Measurements from ENCODE around the gene HMBS.
"Not testable (repeated sequence)": the region's sequence is repeated elsewhere in the genome, so short reads cannot be mapped to it uniquely, and the experiment has no call there.

HMBS gene

DNA sequence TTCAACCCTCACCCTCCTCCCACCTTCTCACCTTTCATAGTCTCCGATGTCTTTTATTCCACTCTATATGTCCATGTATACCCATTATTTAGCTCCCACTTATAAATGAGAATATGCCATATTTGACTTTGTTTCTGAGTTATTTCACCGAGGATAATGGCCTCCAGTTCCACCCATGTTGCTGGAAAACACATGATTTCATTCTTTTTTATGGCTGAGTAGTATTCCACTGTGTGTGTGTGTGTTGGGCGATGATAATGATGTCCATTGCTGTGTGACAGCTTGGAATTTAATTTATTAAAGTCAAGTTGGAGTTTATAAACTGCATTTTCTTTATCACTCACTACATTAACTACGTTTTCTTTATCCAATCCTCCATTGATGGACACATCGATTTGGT is 33.5 kb downstream of the HMBS start:
- DNase-seq (ENCODE audit: low spot score): no peak

DNA sequence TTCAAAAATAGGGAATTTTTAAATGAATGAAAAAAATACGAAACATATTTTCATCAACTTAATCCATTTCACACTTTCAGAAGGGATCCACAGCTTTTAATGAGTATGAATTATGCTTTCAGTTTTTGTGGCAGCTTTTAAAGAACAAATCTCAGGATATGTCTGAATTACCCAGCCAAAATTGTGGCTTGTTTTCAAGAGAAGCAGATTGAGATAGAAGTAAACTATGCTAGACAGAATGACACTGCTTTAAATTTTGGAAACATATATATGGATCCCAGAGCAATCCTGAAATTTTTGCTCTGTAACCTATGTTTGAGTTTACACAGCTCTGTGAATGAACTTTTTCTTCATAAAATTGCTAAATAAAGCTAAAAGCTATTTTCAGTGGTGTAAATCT is 34.3 kb downstream of the HMBS start:
- no peak for DNase-seq (ENCODE audit: low spot score)

DNA sequence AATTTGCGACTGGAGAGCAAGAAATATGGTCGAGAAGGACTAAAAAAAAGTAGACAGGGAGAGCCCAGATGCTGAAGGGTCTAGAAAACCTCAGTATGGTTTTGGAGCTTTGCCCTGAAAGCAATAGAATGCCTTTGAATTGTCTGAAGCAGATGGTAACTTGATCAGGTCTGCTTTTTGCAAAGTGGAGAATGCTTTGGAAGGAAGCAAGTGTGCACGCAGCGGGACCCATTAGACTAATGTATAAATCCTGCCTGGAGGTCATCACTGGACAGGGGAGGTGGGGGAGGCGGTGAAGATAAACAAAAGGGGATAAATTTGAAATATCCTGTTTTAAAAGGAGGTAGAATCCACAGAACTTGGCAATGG is 35.9 kb downstream of the HMBS start:
- DNase-seq (ENCODE audit: low spot score): no peak

- DNase-seq (ENCODE audit: low spot score): peak; percentile 96
These were observed 36.5 kb downstream of the HMBS start, which contains the start of gene HINFP for GRCh38 chr11:119121008-119121810. TSS of gene HINFP (plus strand) at chr11:119121580. CDS start at chr11:119126945, 5,365 bp downstream.

DNA sequence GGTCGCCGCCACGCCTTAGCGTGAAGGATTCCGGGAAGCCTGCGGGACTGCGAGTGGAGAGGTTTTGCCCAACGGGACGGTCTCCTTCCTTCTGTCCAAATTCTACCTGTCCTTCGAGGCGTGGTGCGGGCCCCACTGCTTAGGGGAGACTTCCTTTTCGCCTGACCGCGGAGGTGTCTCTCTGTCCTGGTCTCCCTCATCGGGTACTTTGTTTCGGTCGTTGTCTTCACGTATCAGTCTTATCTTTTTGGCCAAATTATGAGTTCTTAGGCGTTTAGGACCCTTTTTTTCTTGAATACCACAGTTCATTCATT is 37.1 kb downstream of the HMBS start:
- no peak for DNase-seq (ENCODE audit: low spot score)

- no peak for DNase-seq (ENCODE audit: low spot score)
These were observed 41.1 kb downstream of the HMBS start for GRCh38 chr11:119125821-119126220.

DNA sequence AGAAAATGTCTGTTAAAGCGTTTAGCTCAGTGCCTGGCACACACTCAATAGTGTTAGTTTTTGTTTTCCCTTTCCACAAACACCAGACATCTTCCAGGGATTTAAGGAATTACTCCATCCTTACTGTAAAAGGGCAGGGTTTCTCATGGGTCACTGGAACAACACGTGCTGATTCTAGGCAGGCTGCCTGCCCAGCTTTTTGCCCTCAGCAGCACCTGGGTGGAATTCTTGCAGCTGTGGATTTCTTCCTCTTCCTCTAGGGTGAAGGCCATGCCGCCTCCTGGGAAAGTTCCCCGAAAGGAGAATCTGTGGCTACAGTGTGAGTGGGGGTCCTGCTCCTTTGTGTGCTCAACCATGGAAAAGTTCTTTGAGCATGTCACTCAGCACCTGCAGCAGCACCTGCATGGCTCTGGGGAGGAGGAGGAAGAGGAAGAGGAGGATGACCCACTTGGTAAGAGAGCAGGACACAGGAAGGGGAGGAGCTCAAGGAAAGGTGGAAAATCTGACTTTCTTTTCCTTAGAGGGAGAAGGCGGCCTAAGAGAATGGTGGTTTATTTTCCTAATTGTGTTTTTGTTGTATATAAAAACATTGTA is 42.1 kb downstream of the HMBS start:
- DNase-seq (ENCODE audit: low spot score): no peak

- no peak for DNase-seq (ENCODE audit: low spot score)
These were observed 46.0 kb downstream of the HMBS start for GRCh38 chr11:119130662-119131061.

DNA sequence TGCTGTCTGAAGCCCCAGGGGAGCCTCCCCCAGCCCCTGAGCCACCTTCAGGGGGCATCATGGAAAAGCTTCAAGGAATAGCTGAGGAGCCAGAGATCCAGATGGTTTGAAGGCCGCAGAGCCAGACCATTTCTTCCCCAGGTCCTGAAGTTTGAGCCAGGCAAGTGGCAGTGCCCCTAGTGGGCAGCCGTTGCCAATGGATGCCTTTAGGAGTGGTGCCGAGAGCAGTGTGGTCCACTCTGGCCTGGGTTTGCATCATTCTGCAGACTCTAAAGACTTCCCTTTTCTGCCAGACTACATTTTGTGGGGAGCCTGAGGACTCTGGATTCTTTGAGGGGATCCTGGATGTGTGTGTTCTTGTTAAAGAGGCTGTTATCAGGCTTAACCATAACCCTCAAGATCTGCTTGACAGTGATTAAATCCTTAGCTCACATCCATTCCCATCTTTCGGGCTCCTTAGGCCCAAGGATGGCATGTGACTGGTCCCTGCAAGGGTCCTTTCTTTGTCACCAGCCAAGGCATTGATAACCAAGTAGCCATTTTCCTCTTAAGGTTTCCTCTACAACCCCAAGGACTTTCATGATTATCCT is 49.8 kb downstream of the HMBS start:
- no peak for DNase-seq (ENCODE audit: low spot score)

GRCh38 chr11:119139276-119139675 is 54.6 kb downstream of the HMBS start:
- DNase-seq (ENCODE audit: low spot score): not testable (repeated sequence)

All from SK-N-DZ (cell line).